ENCODE data around the gene PERCC1. TPM values are rescaled to one million over a fixed set of nuclear protein-coding genes. Genes with fewer than 3 reads are reported as not detected.
A peak's percentile ranks its signal among the peaks of the same experiment; 100 is the strongest.

PERCC1 gene
- total and polyA plus RNA-seq, 9 of the 15 experiments (the other 6 are each of a cell fraction or from before 2014, with no cell fraction given), result not detected

DNA sequence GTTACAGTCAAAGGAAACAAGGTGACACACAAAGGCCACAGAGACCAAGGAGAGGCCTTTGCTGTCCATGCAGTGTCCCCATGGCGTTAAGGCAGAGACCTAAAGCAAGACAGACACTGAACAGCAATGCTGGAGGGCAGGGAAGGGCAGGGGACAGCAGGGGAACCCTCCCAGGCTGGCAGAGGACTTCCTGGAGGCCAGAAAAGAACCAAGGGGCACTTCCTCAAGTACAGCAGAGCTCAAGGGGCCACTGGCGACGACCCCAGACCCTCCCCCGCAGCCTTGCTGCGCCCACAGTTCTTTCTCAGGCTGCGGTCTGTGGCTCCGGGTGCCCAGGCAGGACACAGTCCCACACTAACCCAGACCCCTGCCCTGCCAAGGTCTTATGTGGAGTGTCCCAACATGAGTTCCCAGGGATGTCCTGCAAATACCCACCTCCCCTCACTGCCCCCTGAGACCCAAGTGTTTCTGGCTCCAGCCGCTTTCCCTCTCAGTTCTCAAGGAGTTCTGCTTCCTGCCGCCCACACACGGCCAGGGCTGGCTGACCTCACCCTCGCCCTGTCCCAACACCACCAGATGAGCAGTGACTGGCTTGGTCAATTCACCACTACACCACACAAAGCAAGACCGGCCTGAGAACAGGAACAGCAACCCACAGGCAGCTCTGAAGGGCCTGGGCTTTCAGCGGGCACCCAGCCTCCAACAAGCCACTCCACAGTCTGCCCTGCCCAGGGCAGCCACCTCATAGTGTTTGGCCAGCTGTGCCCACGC, 39.8 kb downstream of the PERCC1 start:
- DNase-seq (ENCODE audit: extremely low read depth in 1 of 4, low spot score in 3 of 4) (peak; percentile 40 to 68 (median 44)), ATAC-seq (0 out of 3 replicates have a peak, but pooled peaks have one; percentile 4), FAIRE-seq (peak; percentile 82)
- intact Hi-C loops (cut with micrococcal nuclease), result no loop called here
- Histone ChIP-seq H3K27me3 (ENCODE audit: control insufficient read depth in 2 of 2, insufficient read depth in 2 of 2, low read length in 2 of 2) (no peaks in the 10 kb centered on the region), H3K9me3 (replicated peaks; ENCODE audit: control insufficient read depth, insufficient read depth, low read depth, low read length) (no peaks in the 10 kb centered on the region), H2AFZ (ENCODE audit: low read depth, low read length) (no peak overlapping the region), H3K79me2 (ENCODE audit: control insufficient read depth, insufficient read depth, low read length) (peaks cover 86% of the 10 kb centered on the region), H3K4me1 (replicated peaks in 1 of 2; ENCODE audit: control insufficient read depth in 2 of 2, insufficient read depth in 2 of 2, low read length in 2 of 2) (peaks cover 35 to 72% of the 10 kb centered on the region in 2 experiments; a peak in 4 of 5 replicates), H4K20me1 (replicated peaks; ENCODE audit: control insufficient read depth, insufficient read depth, low read length) (peaks cover 10% of the 10 kb centered on the region), H3K9me1 (ENCODE audit: control insufficient read depth, insufficient read depth, low read length) (peaks cover 6% of the 10 kb centered on the region), H3K27ac (ENCODE audit: extremely low read depth, low read depth, low read length) (peak overlapping the region; percentile 70), H3K4me3 (no peak overlapping the region; the same call in 1 of the 2 replicates), H3K9ac (ENCODE audit: insufficient read depth in 1 of 2, low read depth in 2 of 2, low read length in 2 of 2) (peak overlapping the region; percentile 60 to 90), H3K4me2 (ENCODE audit: insufficient read depth, low read length) (peak overlapping the region; percentile 47), H3K36me3 (ENCODE audit: control insufficient read depth, insufficient read depth, low read length) (peaks cover 10% of the 10 kb centered on the region; the same call in 1 of the 3 replicates)
- no TSS peak for BruUV-seq (replicated peaks)
- ChIA-PET CTCF (ENCODE audit: low intra/inter-chr PET ratio) (interaction anchor here (0.6 kb wide), 1 partner anchor 42 kb away, joined by 3 read pairs; no protein-coding TSS in a partner anchor), POLR2A (interaction anchor here (0.7 to 1.4 kb wide), 4 partner anchors 8 to 22 kb away, joined by 3 to 9 read pairs (median 4); no protein-coding TSS in a partner anchor)
- 58% methylated on average over 14 of the region's 14 CpGs for WGBS (ENCODE audit: insufficient coverage, low coverage, missing lambda C conversion rate)
- in situ Hi-C loops (cut with MboI), result no loop called here
- TF ChIP-seq MCM2 (IDR thresholded peaks at IDR 0.05; ENCODE audit: low read depth) (no peak), THRA (IDR thresholded peaks at IDR 0.05) (no peak), ZNF589 (CRISPR knock-in tag; IDR thresholded peaks at IDR 0.05; ENCODE audit: low read depth) (no peak), ILK (tag; IDR thresholded peaks at IDR 0.05; ENCODE audit: borderline replicate concordance, low read depth) (no peak), MIER1 (IDR thresholded peaks at IDR 0.05; ENCODE audit: low read depth) (no peak), JUND (IDR thresholded peaks at IDR 0.05; ENCODE audit: borderline replicate concordance, low read depth, low read length) (peak; percentile 51; the same call in 1 of the 2 replicates), JUND (tag; IDR thresholded peaks at IDR 0.05; ENCODE audit: borderline replicate concordance, low read depth, low read length) (no peak), ZNF766 (CRISPR knock-in tag; conservative IDR thresholded peaks at IDR 0.05) (no peak), ZBTB33 (CRISPR knock-in tag; IDR thresholded peaks at IDR 0.05) (no peak), RFX5 (IDR thresholded peaks at IDR 0.05; ENCODE audit: low read depth, low read length) (no peak)
- TF ChIP-seq, protein P1, sequence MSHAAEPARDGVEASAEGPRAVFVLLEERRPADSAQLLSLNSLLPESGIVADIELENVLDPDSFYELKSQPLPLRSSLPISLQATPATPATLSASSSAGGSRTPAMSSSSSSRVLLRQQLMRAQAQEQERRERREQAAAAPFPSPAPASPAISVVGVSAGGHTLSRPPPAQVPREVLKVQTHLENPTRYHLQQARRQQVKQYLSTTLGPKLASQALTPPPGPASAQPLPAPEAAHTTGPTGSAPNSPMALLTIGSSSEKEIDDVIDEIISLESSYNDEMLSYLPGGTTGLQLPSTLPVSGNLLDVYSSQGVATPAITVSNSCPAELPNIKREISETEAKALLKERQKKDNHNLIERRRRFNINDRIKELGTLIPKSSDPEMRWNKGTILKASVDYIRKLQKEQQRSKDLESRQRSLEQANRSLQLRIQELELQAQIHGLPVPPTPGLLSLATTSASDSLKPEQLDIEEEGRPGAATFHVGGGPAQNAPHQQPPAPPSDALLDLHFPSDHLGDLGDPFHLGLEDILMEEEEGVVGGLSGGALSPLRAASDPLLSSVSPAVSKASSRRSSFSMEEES (CRISPR knock-in tag; IDR thresholded peaks at IDR 0.05), result no peak
- TF ChIP-seq, protein P2, sequence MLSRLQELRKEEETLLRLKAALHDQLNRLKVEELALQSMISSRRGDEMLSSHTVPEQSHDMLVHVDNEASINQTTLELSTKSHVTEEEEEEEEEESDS (CRISPR knock-in tag; IDR thresholded peaks at IDR 0.05), result no peak

Measured in K562 (cell line).